Measurements from ENCODE around the gene ZNF48. TPM values are rescaled to one million over a fixed set of nuclear protein-coding genes. Genes with fewer than 3 reads are reported as not detected.
"Not testable (repeated sequence)": the region's sequence is repeated elsewhere in the genome, so short reads cannot be mapped to it uniquely, and the experiment has no call there.

ZNF48 gene
- total RNA-seq, 1 donor from 2014 or later: 5.3 TPM

- DNase-seq (ENCODE audit: low spot score): peak; percentile 96
Observed at GRCh38 chr16:30377812-30378235, 17.4 kb upstream of the ZNF48 start.

GRCh38 chr16:30378236-30379157 is 16.7 kb upstream of the ZNF48 start:
- DNase-seq (ENCODE audit: low spot score): peak; percentile 100

DNA sequence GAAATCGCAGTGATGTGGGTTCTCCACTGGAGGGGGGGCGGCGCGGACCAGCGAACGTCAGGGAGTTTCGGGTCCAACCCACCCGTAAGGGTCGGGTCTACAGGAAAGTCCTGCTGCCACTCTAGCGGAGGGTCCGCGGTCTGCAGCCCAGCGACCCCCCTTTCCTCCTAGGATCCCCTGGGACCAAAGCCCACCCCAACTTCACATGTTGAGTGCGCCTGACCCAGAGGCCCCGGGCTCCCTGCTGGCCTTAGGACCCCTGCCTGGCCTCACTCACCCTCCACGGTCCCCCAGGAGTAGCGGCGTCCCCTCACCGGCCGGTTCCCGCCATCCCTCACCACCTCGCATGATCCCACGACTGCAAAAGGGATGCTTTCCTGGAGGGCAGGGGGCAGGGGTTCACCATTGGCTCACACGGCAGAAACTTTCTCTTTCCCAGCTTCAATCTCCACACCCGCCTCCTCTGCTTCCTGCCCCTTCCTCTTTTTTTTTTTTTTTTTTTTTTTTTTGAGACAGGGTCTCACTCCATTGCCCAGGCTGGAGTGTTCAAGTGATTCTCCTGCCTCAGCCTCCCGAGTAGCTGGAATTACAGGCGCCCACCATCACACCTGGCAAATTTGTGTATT is 15.9 kb upstream of the ZNF48 start:
- no peak for DNase-seq (ENCODE audit: low spot score)

GRCh38 chr16:30380072-30380802 is 15.0 kb upstream of the ZNF48 start:
- no peak for DNase-seq (ENCODE audit: low spot score)

GRCh38 chr16:30380803-30381208 is 14.4 kb upstream of the ZNF48 start:
- DNase-seq (ENCODE audit: low spot score): no peak

GRCh38 chr16:30381291-30382041 is 13.8 kb upstream of the ZNF48 start:
- DNase-seq (ENCODE audit: low spot score): no peak

GRCh38 chr16:30382111-30382881 is 12.9 kb upstream of the ZNF48 start, which contains the start of gene SEPTIN1:
Gene SEPTIN1, minus strand, starts transcription at chr16:30382561. Its CDS starts 19 bp downstream, at chr16:30382542.
- DNase-seq (ENCODE audit: low spot score): no peak

GRCh38 chr16:30383521-30383920 is 11.7 kb upstream of the ZNF48 start:
- no peak for DNase-seq (ENCODE audit: low spot score)

DNA sequence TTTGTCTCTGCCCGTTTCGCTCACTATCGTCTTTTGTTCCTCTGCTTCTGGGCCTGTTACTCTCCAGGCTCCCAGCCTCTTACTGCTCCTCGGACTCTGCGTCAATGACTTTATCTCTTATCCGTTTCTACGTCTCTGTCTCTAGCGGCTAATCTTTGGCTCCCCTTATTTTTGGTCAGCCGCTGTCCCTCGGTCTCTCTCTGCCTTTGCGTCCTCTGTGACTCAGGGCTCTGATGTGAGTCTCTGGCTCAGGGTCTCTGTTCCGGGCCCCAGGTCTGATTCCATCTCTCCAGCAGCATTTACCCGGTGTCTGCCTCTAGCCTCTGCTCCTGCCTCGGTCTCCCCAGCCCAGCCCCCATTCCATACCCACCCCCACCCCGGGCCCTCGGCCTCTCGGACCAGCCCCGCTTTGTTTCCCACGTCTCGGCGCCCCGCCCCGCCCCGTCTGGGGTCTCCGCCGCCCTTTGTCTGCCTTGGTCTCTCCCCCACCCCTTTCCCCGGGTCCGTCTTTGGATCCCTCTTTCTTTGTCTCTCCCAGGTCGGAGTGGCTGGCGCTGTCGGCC is 547 bp upstream of the ZNF48 start:
- no peak for DNase-seq (ENCODE audit: low spot score)

DNA sequence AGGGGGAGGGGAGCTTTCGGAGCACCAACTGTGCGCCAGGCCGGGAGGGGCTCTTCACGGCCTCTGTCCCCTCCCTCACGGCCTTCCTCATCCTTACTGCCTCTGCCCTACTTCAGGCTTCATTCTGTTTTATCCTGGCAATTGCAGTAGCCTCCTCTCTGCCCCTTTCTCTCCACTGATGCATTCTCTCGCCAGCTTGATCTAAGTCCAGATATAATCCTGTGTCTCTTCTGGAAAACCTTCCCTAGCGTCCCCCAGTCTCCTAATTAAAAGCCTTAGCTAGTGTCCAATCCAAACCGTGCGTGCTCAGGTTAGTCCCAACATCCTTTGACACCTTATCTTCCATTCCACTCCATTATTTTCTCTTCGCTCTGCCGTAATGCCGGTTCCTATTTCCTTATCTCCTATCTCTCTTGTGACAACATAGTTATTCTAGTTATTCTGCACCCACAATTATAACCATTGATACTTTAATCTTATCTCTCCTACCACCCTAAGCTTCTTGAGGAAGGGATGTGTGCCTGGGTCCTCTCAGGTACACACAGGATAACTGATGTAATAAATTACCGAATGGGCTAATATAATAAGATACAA is 869 bp downstream of the ZNF48 start:
- DNase-seq (ENCODE audit: low spot score): no peak

- not testable (repeated sequence) for DNase-seq (ENCODE audit: low spot score)
Observed at GRCh38 chr16:30396627-30397026, 1.4 kb downstream of the ZNF48 start.

GRCh38 chr16:30397056-30397455 is 1.8 kb downstream of the ZNF48 start:
- no peak for DNase-seq (ENCODE audit: low spot score)

DNA sequence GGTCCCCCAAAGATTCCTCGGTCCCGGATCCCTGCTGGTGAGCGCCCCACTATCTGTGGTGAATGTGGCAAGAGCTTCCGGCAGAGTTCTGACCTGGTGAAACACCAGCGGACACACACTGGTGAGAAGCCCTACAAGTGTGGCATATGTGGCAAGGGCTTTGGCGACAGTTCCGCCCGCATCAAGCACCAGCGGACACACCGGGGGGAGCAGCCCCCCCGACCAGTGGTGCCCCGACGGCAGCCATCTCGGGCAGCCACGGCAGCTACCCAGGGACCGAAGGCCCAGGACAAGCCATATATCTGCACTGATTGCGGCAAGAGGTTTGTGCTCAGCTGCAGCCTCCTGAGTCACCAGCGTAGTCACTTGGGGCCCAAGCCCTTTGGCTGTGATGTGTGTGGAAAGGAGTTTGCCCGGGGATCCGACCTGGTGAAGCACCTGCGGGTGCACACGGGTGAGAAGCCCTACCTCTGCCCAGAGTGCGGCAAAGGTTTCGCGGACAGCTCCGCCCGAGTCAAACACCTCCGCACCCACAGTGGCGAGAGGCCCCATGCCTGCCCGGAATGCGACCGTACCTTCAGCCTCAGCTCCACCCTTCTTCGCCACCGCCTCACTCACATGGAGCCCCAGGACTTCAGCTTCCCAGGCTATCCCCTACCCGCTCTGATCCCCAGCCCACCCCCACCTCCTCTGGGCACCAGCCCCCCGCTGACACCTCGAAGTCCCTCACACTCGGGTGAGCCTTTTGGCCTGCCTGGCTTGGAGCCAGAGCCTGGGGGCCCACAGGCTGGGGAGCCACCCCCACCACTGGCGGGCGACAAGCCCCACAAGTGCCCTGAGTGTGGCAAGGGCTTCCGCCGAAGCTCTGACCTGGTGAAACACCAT is 2.8 kb downstream of the ZNF48 start:
- no peak for DNase-seq (ENCODE audit: low spot score)

DNA sequence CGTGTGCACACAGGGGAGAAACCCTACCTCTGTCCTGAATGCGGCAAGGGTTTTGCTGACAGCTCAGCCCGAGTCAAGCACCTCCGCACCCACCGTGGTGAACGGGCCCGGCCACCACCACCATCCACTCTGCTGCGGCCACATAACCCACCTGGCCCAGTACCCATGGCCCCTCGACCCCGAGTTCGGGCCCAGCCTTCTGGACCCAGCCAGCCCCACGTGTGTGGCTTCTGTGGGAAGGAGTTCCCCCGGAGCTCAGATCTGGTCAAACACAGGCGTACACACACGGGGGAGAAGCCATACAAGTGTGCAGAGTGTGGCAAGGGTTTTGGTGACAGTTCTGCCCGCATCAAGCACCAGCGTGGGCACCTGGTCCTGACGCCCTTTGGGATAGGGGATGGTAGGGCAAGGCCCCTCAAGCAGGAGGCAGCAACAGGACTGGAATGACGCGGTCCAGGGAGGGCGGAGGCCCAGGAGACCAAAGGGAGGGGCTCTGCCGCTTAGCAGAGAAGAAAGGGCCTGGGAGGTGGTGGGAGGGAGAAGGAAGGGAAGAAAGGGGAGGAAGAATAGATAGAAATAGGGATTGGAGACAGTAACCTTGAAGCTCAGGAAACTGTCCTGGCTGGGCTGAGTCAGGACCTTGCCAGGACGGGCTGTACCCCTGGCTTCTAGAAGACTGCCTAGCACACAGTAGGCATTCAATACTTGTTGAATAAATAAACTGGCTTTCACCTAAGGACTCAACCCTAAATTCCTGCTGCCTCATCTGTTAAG is 3.6 kb downstream of the ZNF48 start:
- no peak for DNase-seq (ENCODE audit: low spot score)

- no peak for DNase-seq (ENCODE audit: low spot score)
Observed at GRCh38 chr16:30399435-30400186, 4.4 kb downstream of the ZNF48 start.

GRCh38 chr16:30401768-30402425 is 6.7 kb downstream of the ZNF48 start:
- DNase-seq (ENCODE audit: low spot score): no peak

DNA sequence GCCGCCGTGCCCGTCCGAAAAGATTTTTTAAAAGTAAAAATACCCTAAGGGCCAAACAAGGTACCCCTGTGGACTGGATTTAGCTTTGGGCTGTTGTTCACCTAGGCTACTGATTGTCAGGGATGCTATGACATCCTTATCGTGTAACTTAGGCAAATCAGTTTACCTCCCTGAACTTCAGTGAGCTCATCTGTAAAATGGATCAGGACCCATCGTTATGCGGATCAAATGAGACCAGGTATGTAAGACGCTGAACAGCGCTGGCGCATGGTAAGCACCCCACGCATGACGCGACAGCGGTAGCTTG is 11.5 kb downstream of the ZNF48 start:
- no peak for DNase-seq (ENCODE audit: low spot score)
